Middle frontal gyrus (tissue), 1 donor: ENCODE data around the gene FBXL4.

Experiments used
- DNase-seq: peaks from one replicate; pipeline ENCODE4 v3.0.0-alpha.2; 2015; ENCODE audit warnings: low spot score; ENCODE audit errors: extremely low spot score

The FBXL4 gene

GRCh38 chr6:98947411-98948292, at the start of gene FBXL4:
TSS of gene FBXL4 (minus strand) at chr6:98947946. CDS start at chr6:98926988, 20,958 bp downstream.
- DNase-seq: peak; percentile 73

- DNase-seq: no peak
Measured at GRCh38 chr6:98995116-98995515, 47.4 kb upstream of the FBXL4 start.

- DNase-seq: no peak
Measured at GRCh38 chr6:98992535-98992934, 44.8 kb upstream of the FBXL4 start.

DNA sequence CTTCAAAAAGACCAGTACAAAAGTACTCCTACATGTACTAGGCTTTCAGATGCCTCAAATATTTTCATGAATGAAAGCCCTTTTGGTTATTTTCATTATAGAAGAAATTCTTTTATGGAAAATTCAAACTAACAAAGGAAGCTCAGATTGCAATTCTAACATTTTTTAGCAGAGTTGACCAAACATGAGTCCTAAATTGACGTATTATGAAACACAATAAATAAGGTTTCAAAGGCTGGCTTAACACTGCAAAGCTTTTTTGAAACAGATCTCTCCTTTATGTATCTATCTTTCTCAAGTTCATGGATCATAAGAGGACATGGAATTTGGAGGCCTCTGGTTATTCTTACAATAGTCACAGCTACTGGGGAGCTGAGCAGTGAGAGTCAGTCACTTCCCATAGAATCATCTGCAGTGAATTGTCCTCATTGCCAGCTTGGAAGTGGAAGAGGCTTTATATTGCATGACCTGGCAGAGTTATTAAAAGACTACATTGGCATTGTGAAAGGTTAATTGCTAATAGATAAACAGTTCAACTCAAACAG, 38.4 kb upstream of the FBXL4 start:
- DNase-seq: no peak

DNA sequence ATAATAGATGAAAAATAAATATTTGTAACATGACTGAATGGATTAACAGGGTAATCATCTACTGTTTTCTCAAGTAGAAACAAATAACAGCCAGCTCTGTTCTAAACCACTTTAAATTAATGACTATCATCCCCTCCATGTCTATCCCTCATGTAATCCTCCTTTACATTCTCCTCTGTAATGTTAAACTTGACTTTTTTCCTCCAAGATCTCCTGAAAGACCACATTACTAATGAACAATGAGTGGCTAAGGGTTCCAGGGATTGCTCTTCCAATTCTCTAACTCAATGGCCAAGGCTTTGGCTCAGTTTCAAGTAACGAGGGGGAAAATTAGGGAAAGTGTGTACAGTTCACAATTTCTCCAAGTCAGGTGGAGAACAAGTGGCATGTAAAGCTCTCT, 37.6 kb upstream of the FBXL4 start:
- DNase-seq: no peak

DNA sequence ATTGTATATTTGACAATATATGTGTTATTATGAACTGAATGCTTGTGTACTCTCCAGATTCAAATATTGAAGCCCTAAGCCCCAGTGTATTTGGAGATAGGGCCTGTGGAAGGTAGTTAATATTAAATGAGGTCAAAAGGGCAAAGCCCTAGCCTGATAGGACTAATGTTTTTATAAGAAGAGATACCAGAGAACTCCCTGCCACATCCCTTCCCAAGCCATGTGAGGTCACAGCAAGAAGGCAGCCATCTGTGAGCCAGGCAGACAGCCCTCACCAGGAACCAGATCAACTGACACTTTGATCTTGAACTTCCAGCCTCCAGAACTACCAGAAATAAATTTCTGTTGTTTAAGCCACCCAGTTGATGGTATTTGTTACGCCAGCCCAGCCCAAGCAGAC, 36.4 kb upstream of the FBXL4 start:
- no peak for DNase-seq

DNA sequence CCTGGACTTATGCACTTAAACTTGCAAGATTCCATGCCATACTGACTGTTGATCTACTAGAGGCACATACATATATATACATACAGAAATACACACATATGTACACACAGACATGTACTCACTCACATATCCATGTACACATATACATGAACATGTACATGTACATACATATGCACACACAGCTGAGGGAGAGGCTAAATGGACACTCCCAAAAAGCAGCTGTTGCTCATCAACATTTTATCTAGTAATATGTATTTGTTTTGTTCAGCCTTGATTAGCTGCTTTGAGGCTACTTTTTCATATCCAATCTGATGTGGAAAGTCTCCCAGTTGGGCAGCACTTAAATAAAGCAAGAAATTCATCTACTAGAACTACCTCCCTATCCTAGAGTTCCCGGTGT, 33.7 kb upstream of the FBXL4 start:
- DNase-seq: no peak

DNA sequence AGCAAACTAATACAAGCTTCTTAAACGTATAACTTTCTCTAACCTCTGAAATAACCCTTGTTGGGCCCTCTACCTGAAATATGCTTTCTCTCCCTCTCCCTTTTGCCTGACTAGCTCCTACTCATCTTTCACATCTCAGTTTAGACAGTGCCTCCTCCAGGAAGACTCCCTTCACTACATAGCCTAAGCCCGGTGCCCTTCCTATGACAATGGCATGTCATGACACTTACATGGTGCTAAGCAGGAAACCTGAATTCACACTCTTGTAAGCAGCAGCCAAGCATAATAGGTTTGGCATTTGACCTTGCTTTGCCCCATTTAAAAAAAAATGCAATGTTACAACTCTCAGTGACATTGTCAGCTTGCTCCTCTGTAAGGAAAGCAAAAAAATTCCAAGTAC, 33.1 kb upstream of the FBXL4 start:
- DNase-seq: no peak

GRCh38 chr6:98977671-98978292, 30.0 kb upstream of the FBXL4 start:
- DNase-seq: no peak

DNA sequence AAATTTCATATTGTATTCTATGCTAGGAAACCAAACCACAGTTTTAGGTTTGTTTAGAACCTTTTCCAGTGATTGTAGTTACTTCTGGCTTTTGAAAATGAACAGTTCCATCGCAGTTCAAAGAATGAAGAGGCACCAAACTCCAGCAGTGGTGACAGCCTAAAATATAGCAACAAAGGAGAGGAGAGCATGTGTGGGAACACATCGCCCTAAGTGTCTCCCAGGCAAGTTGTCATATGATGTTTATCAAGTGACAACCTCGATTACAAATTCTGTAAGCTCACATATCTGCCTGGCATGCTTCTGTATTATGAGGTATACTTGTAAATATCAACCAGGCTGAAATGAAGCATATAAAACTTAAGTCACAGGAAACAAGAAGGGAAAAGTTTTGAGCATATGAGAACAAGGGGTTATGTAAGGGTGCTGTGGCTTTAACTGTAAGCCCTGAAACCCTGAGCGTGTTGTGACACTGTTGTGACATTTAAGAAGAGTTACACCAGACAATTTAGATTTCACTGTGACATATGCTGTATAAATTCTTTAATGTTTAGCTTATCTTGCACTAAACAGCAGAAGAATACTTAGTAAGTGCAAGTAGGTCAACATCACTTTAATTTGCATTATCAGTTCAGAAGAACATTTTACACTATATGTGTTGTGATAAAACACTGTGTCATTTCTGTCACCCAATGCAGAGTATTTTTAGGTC, 29.1 kb upstream of the FBXL4 start:
- no peak for DNase-seq

DNA sequence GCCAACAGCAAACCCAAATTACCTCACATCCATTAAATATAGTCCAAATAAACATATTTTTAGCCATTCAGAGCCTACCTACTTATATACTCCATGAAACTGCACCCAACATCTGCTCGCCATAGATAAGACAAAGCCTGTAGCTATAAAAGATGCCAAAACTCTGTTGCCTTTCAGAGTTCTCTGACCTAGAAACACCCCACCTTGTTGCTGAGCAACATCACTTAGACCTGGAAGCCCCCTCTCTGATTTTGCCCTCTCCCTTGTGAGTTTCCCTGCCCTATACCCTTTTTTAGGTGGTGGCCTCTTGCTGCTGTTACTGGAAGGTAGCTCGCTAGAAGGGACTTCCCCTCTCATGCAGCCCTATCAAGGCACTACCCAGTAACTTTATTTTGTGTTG, 27.7 kb upstream of the FBXL4 start:
- DNase-seq: no peak

DNA sequence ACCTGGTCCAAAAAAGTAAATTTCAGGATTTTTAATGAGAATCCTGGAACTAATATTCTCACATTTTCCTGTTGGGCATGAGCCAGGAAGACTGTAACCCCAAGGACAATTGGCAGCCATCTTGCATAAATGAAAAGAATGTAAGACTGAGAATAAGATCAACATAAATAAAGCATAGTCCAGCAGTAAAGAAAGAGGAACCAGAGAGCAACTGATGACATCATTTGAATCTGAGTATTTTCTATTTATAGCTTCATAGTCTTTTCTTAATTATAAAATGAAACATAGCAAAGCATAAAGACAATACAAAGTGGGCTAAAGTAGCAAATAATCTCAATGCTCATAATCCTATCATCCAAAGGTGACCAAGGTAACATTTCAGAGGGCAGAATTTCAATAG, 26.6 kb upstream of the FBXL4 start:
- no peak for DNase-seq

GRCh38 chr6:98973571-98973970, 25.8 kb upstream of the FBXL4 start:
- DNase-seq: no peak

GRCh38 chr6:98971303-98971702, 23.6 kb upstream of the FBXL4 start:
- no peak for DNase-seq

GRCh38 chr6:98970469-98970868, 22.7 kb upstream of the FBXL4 start:
- DNase-seq: no peak

GRCh38 chr6:98967616-98968015, 19.9 kb upstream of the FBXL4 start:
- DNase-seq: no peak

GRCh38 chr6:98959631-98960030, 11.9 kb upstream of the FBXL4 start:
- no peak for DNase-seq

- no peak for DNase-seq
Measured at GRCh38 chr6:98958776-98959175, 11.0 kb upstream of the FBXL4 start.

DNA sequence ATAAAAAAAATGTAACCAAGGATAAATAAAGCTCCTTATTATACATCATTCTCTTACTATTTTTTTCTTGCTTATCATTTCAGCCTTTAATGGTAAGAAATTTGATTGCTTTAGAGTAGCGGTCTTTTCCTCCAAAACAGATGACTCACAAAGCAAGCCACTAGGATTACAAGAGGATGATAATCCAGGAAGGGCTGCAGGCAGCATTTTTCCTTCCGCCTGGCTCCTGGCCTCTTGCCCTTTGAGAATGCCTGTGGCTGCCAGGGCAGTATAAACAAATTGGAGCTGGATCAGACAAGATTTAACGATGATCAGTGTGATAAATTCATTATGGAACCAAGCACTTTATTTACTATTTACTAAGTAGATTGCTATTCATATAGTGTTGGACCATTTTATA, 9.7 kb upstream of the FBXL4 start:
- DNase-seq: no peak

GRCh38 chr6:98949589-98949988, 1.8 kb upstream of the FBXL4 start:
- no peak for DNase-seq

GRCh38 chr6:98946879-98947410, 801 bp downstream of the FBXL4 start:
- no peak for DNase-seq
